OCI-LY1 (cell line): ENCODE results near the gene PSMD1.

Experiments
- EZH2 ChIP-seq: fragments of 200-600 bp; sonication (generic), shearing (Covaris generic); IDR thresholded peaks from 2 replicates; pipeline ENCODE4 v1.8.0; 2017; ENCODE audit warnings: borderline replicate concordance, mixed run types, mild to moderate bottlenecking, antibody characterized with exemption, low read length, moderate library complexity, mixed read lengths
- TF ChIP-seq, protein P1 (sequence below): fragments of 200-600 bp; sonication (generic), shearing (Covaris generic); IDR thresholded peaks from 2 replicates; pipeline ENCODE4 v1.5.1; 2017; ENCODE audit warnings: mild to moderate bottlenecking, antibody characterized with exemption, low read length, moderate library complexity, mixed read lengths

DNA sequence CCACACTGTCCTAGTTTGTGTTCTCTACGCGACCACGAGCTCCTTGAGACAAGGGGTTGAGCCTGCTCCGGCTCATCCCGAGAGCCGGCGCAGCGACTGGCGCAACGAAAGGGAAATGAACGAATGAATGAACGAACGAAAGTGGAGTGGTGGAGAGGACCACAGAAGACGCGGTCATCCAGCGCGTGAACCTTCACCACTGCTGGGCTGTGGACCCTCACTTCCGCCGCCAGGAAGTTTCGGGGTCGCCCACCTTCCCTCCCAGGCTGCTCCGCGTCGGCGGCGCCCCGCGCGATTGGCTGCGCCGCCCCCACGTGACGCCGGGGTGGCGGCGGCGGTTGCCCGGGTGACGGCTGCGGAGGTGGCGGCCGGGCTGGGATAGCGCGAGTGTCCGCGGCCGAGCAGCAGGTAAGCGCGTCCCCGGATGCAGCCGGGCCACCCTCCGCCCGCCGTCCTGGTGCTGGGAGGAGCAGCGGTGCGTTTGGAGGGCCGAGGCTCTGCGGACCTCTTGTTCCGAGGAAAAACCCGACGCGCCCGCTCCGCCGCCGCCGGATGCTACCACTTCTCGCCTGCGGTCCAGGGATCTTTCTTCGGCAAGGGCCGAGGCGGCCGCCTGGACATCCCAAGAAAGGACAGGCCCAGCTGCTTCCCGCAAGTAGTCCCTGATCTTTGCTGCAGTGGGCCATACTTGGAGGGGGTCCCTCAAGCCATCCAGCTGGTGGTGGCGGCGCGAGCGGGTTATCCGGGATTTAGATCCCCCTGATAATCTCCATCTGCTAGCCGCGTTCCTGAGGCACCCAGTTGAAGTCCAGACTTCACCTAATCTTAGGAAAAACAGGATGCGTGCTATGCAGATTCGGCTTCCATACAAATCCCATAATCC is 141.9 kb downstream of the PSMD1 start, which contains the start of gene ARMC9:
- TF ChIP-seq, protein P1, sequence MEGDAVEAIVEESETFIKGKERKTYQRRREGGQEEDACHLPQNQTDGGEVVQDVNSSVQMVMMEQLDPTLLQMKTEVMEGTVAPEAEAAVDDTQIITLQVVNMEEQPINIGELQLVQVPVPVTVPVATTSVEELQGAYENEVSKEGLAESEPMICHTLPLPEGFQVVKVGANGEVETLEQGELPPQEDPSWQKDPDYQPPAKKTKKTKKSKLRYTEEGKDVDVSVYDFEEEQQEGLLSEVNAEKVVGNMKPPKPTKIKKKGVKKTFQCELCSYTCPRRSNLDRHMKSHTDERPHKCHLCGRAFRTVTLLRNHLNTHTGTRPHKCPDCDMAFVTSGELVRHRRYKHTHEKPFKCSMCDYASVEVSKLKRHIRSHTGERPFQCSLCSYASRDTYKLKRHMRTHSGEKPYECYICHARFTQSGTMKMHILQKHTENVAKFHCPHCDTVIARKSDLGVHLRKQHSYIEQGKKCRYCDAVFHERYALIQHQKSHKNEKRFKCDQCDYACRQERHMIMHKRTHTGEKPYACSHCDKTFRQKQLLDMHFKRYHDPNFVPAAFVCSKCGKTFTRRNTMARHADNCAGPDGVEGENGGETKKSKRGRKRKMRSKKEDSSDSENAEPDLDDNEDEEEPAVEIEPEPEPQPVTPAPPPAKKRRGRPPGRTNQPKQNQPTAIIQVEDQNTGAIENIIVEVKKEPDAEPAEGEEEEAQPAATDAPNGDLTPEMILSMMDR, result no peak
- no peak for TF ChIP-seq EZH2
